GM12872 (cell line): ENCODE results near the gene HBG1.

ENCODE experiments used
- CTCF ChIP-seq: IDR thresholded peaks from 3 replicates; pipeline ENCODE4 v1.5.1; 2011; ENCODE audit warnings: low read depth, mild to moderate bottlenecking, low read length, moderate library complexity; ENCODE audit not compliant: insufficient read depth

HBG1 gene

DNA sequence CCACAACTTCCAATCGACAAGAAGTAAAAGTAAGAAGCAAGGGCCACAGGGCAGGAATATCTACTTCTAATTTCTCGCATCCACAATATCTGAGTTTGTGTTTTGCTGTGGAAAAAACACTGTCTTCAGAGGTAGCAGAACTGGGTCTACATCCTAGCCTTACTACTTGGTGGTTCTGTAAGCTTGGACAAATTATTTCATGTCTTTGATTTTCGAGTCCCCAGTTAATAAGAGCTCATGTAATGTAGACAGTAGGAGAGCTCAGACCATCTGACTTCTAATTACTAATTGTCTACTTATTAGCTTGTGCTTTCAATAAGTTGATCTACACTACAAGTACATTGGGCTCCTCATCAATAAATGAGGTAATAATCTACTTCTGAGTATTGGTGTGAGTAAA is 33.4 kb upstream of the HBG1 start:
- TF ChIP-seq CTCF, result no peak

- no peak for TF ChIP-seq CTCF
Observed at GRCh38 chr11:5282628-5283027, 33.0 kb upstream of the HBG1 start.

DNA sequence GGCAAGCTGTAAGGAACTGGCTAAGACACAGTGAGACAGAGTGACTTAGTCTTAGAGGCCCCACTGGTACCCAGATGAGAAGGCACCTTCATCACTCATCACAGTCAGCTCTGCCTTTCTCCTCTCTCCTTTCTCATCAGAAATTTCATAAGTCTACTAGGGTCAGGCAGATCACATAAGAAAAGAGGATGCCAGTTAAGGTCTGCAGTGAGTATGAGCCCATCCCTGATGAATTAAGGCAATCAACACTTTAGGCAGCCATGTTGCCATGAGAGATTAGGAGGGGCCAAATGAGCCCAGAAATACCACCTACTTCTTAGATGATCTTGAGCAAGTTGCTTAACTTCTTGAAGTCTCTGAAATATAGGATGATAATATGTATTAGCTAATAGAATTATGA is 31.9 kb upstream of the HBG1 start:
- TF ChIP-seq CTCF, result no peak

GRCh38 chr11:5280582-5281102 is 31.0 kb upstream of the HBG1 start:
- TF ChIP-seq CTCF, result no peak

- no peak for TF ChIP-seq CTCF
Observed at GRCh38 chr11:5279471-5280090, 29.9 kb upstream of the HBG1 start.

DNA sequence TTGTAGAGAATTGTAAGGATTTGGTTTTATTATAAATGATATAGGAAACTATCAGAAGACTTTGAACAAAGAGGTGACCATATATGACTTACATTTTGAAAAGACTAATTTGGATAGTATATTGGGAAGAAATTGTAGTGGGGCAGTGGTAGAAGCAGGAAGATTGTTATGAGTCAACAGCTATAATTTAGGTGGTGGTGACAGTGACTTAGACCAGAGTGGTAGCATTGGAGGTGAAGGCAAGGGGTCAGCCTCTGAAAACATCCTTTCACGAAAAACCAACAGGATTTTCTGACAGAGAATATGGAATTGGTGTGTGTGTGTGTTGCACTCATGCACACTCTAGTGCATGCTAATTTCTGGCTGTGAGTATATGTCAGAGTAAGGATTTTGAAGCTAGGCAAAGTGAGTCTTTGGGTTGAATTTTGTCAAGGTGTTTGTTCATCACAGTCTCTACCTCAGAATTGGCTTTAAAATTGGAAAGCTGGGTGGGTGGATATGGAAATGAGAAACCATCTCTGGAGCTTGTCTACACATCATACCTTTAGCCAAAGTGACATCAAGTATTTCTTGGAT is 28.2 kb upstream of the HBG1 start:
- TF ChIP-seq CTCF, result no peak

- no peak for TF ChIP-seq CTCF
Observed at GRCh38 chr11:5276697-5277096, 27.0 kb upstream of the HBG1 start.
